Lung (tissue), 12 donors: ENCODE results near the gene TTC8. TPM values are rescaled to one million over a fixed set of nuclear protein-coding genes. Genes with fewer than 3 reads are reported as not detected.

Experiments
- ATAC-seq: fragments of 200-7000 bp; cut with Tn5 transposase; one replicate; pipeline ENCODE4 v1.9.1; 2020; ENCODE audit warnings: moderate number of reproducible peaks; ENCODE audit not compliant: insufficient read depth, low FRiP score
- DNase-seq, 3 donors: peaks; one replicate each; pipeline ENCODE4 v3.0.0-alpha.2; 2013 to 2017
- H3K27ac ChIP-seq, 2 donors: one replicate each; pipeline ENCODE4 v1.5.1; 2013; ENCODE audit warnings: mild to moderate bottlenecking in 2 of 2, moderate library complexity in 2 of 2, control low read depth in 1 of 2, inconsistent platforms in 1 of 2, low read depth in 1 of 2, low read length in 1 of 2
- H3K27me3 ChIP-seq, 3 donors: one replicate each; pipeline ENCODE4 v1.5.1; 2013; ENCODE audit warnings: low read length in 2 of 3; ENCODE audit not compliant: control insufficient read depth in 3 of 3, insufficient read depth in 3 of 3
- H3K36me3 ChIP-seq, 4 donors: one replicate each; pipeline ENCODE4 v1.5.1; 2013; ENCODE audit warnings: low read length in 4 of 4, mild to moderate bottlenecking in 1 of 4, moderate library complexity in 1 of 4; ENCODE audit not compliant: control insufficient read depth in 4 of 4, insufficient read depth in 4 of 4
- H3K4me1 ChIP-seq, 5 donors: one replicate each; pipeline ENCODE4 v1.5.1; 2013; ENCODE audit warnings: low read length in 5 of 5, mild to moderate bottlenecking in 2 of 5, moderate library complexity in 1 of 5; ENCODE audit not compliant: control insufficient read depth in 5 of 5, insufficient read depth in 5 of 5
- H3K4me3 ChIP-seq: one replicate; pipeline ENCODE4 v1.5.1; 2013; ENCODE audit warnings: mild to moderate bottlenecking, control low read depth, moderate library complexity
- H3K9ac ChIP-seq, 2 donors: one replicate each; pipeline ENCODE4 v1.5.1; 2013; ENCODE audit warnings: low read length in 2 of 2, control low read depth in 1 of 2; ENCODE audit not compliant: insufficient read depth in 1 of 2
- H3K9me3 ChIP-seq, 4 donors: one replicate each; pipeline ENCODE4 v1.5.1; 2013; ENCODE audit warnings: low read length in 3 of 4, mild to moderate bottlenecking in 1 of 4, moderate library complexity in 1 of 4; ENCODE audit not compliant: control insufficient read depth in 4 of 4, insufficient read depth in 3 of 4
- CTCF ChIP-seq: IDR thresholded peaks from 2 replicates; pipeline ENCODE4 v1.5.1; 2012; ENCODE audit warnings: mild to moderate bottlenecking; ENCODE audit errors: control extremely low read depth, extremely low read depth
- WGBS, 2 donors: extraction: QIAGEN DNeasy Blood & Tissue Kit; methylation state at CpG; one replicate each; pipeline ENCODE4 v1.1.7; 2013; 5-methylcytosine and 5-hydroxymethylcytosine counted together
- polyA plus RNA-seq, 2 donors: library from polyadenylated mRNA; stranded (reverse); fragments of 200-250 nt; gene quantifications; one replicate each; pipeline ENCODE4 v1.2.1, GENCODE V29; 2013
- total RNA-seq, 2 donors: library from RNA; depleted of rRNA in 1 of 2; stranded (reverse); fragments of >200 nt in 1 of 2; gene quantifications; one replicate each; pipeline ENCODE4 v1.2.1, GENCODE V29; 2014 to 2021
- donor health status: control.
- donor health status: control.
- donor health status: Bipolar disorder and iron deficiency.
- donor health status: healthy.
- donor health status: DM: yes; HTN: yes; CAD: no.

Gene TTC8
- total and polyA plus RNA-seq, 4 donors, result 9.6 to 29.8 (median 16.0) TPM

DNA sequence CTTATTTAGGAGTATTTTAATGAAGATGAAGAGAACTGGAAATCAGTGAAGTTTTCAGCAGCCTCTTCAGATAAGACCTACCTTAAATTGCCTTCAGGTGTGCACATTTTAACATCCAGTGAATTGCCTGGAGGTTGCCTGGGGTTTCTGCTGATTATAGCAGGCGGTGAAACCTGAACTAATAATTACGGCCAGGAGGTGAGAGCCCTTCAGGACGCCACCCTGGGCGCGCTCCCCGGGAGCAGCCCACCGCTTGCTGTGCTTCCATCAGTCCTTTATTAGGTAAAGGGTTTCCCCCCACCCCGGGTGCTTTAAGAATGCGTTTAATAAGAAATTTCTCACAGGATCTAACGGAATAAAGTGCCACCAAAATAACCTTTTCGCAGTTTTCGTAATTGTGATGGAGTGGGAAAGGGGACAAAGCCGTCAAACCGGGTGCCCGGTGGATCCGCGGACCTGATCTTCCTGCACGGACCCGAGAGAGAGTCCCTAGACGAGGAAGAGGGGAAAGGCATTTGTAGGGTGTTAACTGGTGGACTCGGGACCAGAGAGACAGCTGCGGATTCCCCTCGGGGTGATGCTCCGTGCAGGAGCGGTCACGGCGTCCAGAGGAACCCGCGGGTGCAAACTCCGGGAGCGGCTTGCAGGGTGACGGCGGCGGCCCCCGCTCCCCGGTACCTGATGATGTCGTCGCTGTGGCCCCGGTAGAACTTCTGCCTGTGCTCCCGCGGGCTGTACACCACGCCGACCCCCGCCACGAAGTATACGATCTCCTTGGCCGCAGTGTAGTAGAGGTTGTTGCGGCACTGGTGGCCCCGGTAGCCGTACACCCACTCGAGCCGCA lies 32.6 kb upstream of the TTC8 start:
- TF ChIP-seq CTCF, result no peak
- Histone ChIP-seq H3K9me3 (no peaks in the 10 kb centered on the region), H3K4me1 (peaks cover 0 to 5% (median 2%) of the 10 kb centered on the region in 5 donors), H3K9ac (no peak overlapping the region), H3K4me3 (peak overlapping the region; percentile 66), H3K36me3 (no peaks in the 10 kb centered on the region), H3K27me3 (peaks cover 0 to 34% (median 23%) of the 10 kb centered on the region in 3 donors), H3K27ac (peak overlapping the region in 1 of 2 donors; percentile 74)
- DNase-seq (peak; percentile 4 to 16 (median 14)), ATAC-seq (no peak)
- 2 to 3% methylated on average over 48 to 52 of the region's 52 CpGs for WGBS, 2 donors

DNA sequence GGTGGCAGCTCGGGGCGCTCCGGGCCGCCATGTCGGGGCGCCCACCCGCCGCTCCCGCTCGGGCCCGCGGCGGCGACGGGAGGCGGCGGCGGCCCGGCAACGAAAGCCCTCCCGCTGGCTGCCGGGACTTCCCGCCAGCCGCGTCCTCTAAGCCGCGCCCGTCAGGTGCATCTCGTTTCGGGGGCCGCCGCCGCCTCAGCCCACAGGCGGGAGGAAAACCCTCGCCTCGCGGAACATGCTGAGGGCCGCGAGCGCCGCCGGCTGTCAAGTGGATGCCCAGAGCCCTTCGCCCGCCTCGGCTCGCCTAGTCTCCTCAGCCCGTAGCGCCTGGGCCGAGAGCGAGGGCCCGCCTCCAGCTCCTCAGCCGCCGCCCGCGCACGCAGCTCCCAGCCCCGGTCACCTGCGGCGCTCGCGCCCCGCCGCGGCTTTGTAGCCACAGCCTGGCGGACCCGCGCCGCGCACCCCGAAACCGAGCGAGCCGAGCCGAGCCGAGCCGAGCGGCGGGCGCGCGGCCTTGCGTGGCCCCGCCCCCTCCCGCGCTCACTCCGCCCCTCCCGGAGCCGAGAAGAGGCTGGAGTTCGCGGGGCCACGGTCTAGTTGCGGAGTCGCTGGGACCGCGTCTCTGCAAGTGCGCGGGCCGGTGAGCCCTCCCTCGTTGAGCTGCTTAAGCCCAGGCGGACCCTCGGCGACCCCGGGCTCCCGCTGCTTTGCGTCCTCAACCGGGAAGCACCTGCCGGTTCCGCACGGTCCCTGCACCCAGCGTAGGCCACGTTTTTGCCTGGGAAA lies 31.8 kb upstream of the TTC8 start, which contains the start of gene EML5:
Gene EML5, minus strand, starts transcription at position 481 of the 786 bp plus-strand sequence. Its CDS starts 450 bp downstream, at position 31.
- ATAC-seq, result peak; percentile 98
- peaks cover 0 to 5% (median 2%) of the 10 kb centered on the region in 5 donors for H3K4me1 ChIP-seq
- H3K36me3 ChIP-seq, result no peaks in the 10 kb centered on the region
- no peak for TF ChIP-seq CTCF
- peak within 1 kb of the TSS in 1 of 2 donors; percentile 84 for H3K27ac ChIP-seq
- peaks cover 0 to 34% (median 23%) of the 10 kb centered on the region in 3 donors for H3K27me3 ChIP-seq
- peak within 1 kb of the TSS; percentile 66 for H3K4me3 ChIP-seq
- peak within 1 kb of the TSS in 1 of 2 donors; percentile 49 for H3K9ac ChIP-seq
- DNase-seq, result peak; percentile 71 to 83 (median 81)
- H3K9me3 ChIP-seq, result no peaks in the 10 kb centered on the region
- WGBS, 2 donors, result 1% methylated on average over 60 to 111 of the region's 111 CpGs

DNA sequence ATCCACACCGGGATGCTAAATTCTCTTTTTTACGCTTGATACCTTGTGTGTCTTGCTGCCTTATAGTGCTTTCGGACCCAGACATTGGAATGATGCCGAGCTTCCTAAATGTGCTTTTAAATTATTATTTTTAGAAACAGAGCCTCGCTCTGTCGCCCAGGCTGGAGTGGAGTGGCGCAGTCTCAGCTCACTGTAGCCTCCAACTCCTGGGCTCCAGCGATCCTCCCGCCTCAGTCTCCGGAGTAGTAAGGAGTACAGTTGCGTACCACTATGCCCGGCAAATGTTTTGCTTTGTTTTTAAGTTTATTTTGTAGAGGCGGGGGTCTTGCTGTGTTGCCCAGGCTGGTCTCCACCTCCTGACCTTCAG lies 31.2 kb upstream of the TTC8 start:
- peak overlapping the region in 1 of 2 donors; percentile 49 for H3K9ac ChIP-seq
- H3K4me1 ChIP-seq, result peaks cover 0 to 5% (median 2%) of the 10 kb centered on the region in 5 donors
- peaks cover 0 to 32% (median 23%) of the 10 kb centered on the region in 3 donors for H3K27me3 ChIP-seq
- H3K27ac ChIP-seq, result peak overlapping the region in 1 of 2 donors; percentile 84
- no peaks in the 10 kb centered on the region for H3K9me3 ChIP-seq
- TF ChIP-seq CTCF, result no peak
- ATAC-seq (no peak), DNase-seq (no peak)
- WGBS, 2 donors, result 52 to 55% methylated on average over 13 of the region's 13 CpGs
- H3K4me3 ChIP-seq, result peak overlapping the region; percentile 66
- no peaks in the 10 kb centered on the region for H3K36me3 ChIP-seq
